Sigmoid colon (tissue), 7 donors: ENCODE data around the gene BAG1. TPM values are rescaled to one million over a fixed set of nuclear protein-coding genes. Genes with fewer than 3 reads are reported as not detected.

Source experiments
- DNase-seq: peaks from one replicate; pipeline ENCODE4 v3.0.0-alpha.2; 2019
- H3K27ac ChIP-seq, 4 donors: fragments of 200-600 bp; sonication (generic); one replicate each; pipeline ENCODE4 v1.5.1; 2016 to 2019; ENCODE audit warnings: mild to moderate bottlenecking in 1 of 4
- H3K27me3 ChIP-seq, 3 donors: fragments of 200-600 bp; sonication (generic); one replicate each; pipeline ENCODE4 v1.5.1; 2019; ENCODE audit warnings: mild to moderate bottlenecking in 1 of 3
- H3K36me3 ChIP-seq, 4 donors: fragments of 200-600 bp; sonication (generic); one replicate each; pipeline ENCODE4 v1.5.1; 2016 to 2019
- H3K4me1 ChIP-seq, 4 donors: fragments of 200-600 bp; sonication (generic); one replicate each; pipeline ENCODE4 v1.5.1; 2017 to 2019
- H3K4me3 ChIP-seq, 4 donors: fragments of 200-600 bp; sonication (generic); one replicate each; pipeline ENCODE4 v1.5.1; 2017 to 2019; ENCODE audit warnings: mild to moderate bottlenecking in 2 of 4, moderate library complexity in 1 of 4
- H3K9me3 ChIP-seq, 4 donors: fragments of 200-600 bp in 3 of 4; sonication (generic) in 3 of 4; one replicate each; pipeline versions ENCODE4 v1.5.1 to v1.6.1; 2013 to 2019
- CTCF ChIP-seq, 4 experiments: fragments of 450-650 bp in 3 of 4; fragments of 200-600 bp in 1 of 4; IDR thresholded peaks; one replicate each; pipeline ENCODE4 v1.5.1; 2016 to 2019; ENCODE audit warnings: antibody characterized with exemption in 4 of 4, mild to moderate bottlenecking in 3 of 4, moderate library complexity in 2 of 4
- EP300 ChIP-seq, 4 donors: sonication (generic); formaldehyde crosslinking; IDR thresholded peaks; one replicate each; pipeline ENCODE4 v1.6.1; 2017; ENCODE audit warnings: antibody characterized with exemption in 4 of 4
- POLR2A ChIP-seq, 2 donors: fragments of 450-650 bp; IDR thresholded peaks; one replicate each; pipeline ENCODE4 v1.6.1; 2016; ENCODE audit warnings: antibody characterized with exemption in 2 of 2, mild to moderate bottlenecking in 2 of 2, moderate library complexity in 2 of 2
- POLR2AphosphoS5 ChIP-seq, 4 donors: sonication (generic); formaldehyde crosslinking; IDR thresholded peaks; one replicate each; pipeline ENCODE4 v1.6.1; 2017; ENCODE audit warnings: antibody characterized with exemption in 4 of 4
- WGBS, 2 donors: extraction: QIAGEN DNeasy Blood & Tissue Kit; methylation state at CpG; one replicate each; pipeline ENCODE4 v1.1.7; 2013; 5-methylcytosine and 5-hydroxymethylcytosine counted together
- intact Hi-C: fragments of 100-400 bp; cut with DNase I; formaldehyde crosslinking; loops from one replicate; pipeline ENCODE4 v1.15.1; 2023
- polyA plus RNA-seq, 3 donors: library from polyadenylated mRNA; stranded (reverse); fragments of 200-250 nt; gene quantifications; one replicate each; pipeline ENCODE4 v1.2.3, GENCODE V29; 2013
- total RNA-seq, 4 donors: library from RNA; depleted of rRNA; stranded (reverse); fragments of >200 nt; gene quantifications; one replicate each; pipeline ENCODE4 v1.1.0, GENCODE V29; 2016
- donor health status: healthy with polysubstance abuse.
- donor health status: Bipolar disorder and iron deficiency.
- donor health status: healthy.

BAG1 gene
- total and polyA plus RNA-seq, 7 donors, result 93.3 to 243 (median 160) TPM

GRCh38 chr9:33264003-33264472 lies 470 bp downstream of the BAG1 start:
- TF ChIP-seq POLR2AphosphoS5 (IDR thresholded peaks at IDR 0.05), result peak in 1 of 4 donors; percentile 3
- no peak for TF ChIP-seq POLR2A (IDR thresholded peaks at IDR 0.05)
- H3K4me1 ChIP-seq, result peaks cover 0 to 38% (median 22%) of the 10 kb centered on the region in 4 donors
- WGBS, 2 donors, result 0% methylated on average over 37 of the region's 37 CpGs
- no peaks in the 10 kb centered on the region for H3K9me3 ChIP-seq
- intact Hi-C loops, result loop anchor here (1.0 kb wide), 1 partner anchor 26 kb away; the partner anchor contains the start of gene NFX1
- DNase-seq, result peak; percentile 83
- peak overlapping the region; percentile 55 to 96 (median 92) for H3K4me3 ChIP-seq
- H3K27me3 ChIP-seq, result no peaks in the 10 kb centered on the region
- H3K36me3 ChIP-seq, result peaks cover 11 to 62% (median 27%) of the 10 kb centered on the region in 4 donors
- H3K27ac ChIP-seq, result peak overlapping the region; percentile 89 to 95 (median 94)

- 1 to 7% methylated on average over 25 of the region's 25 CpGs for WGBS, 2 donors
- Histone ChIP-seq H3K27me3 (no peaks in the 10 kb centered on the region), H3K9me3 (no peaks in the 10 kb centered on the region), H3K27ac (peak overlapping the region; percentile 89 to 95 (median 94)), H3K4me3 (peak overlapping the region; percentile 55 to 96 (median 92)), H3K36me3 (peaks cover 18 to 62% (median 33%) of the 10 kb centered on the region in 4 donors), H3K4me1 (peaks cover 0 to 38% (median 22%) of the 10 kb centered on the region in 4 donors)
- intact Hi-C loops, result loop anchor here (1.0 kb wide), 1 partner anchor 27 kb away; the partner anchor contains the start of gene NFX1
- peak in 1 of 4 donors; percentile 6 for TF ChIP-seq POLR2AphosphoS5 (IDR thresholded peaks at IDR 0.05)
- no peak for TF ChIP-seq EP300 (IDR thresholded peaks at IDR 0.05)
- TF ChIP-seq POLR2A (IDR thresholded peaks at IDR 0.05), result no peak
- no peak for TF ChIP-seq CTCF (IDR thresholded peaks at IDR 0.05)
- no peak for DNase-seq
These were observed 1.1 kb downstream of the BAG1 start for GRCh38 chr9:33263131-33264002.

GRCh38 chr9:33260372-33260771 lies 4.1 kb downstream of the BAG1 start:
- intact Hi-C loops, result no loop called here

GRCh38 chr9:33257276-33257675 lies 7.2 kb downstream of the BAG1 start:
- TF ChIP-seq CTCF (IDR thresholded peaks at IDR 0.05) (no peak), POLR2A (IDR thresholded peaks at IDR 0.05) (no peak), EP300 (IDR thresholded peaks at IDR 0.05) (no peak), POLR2AphosphoS5 (IDR thresholded peaks at IDR 0.05) (no peak)
- intact Hi-C loops, result no loop called here
- no peak overlapping the region for H3K27ac ChIP-seq
- 91 to 92% methylated on average over 4 of the region's 4 CpGs for WGBS, 2 donors
- no peak overlapping the region for H3K4me3 ChIP-seq
- no peaks in the 10 kb centered on the region for H3K27me3 ChIP-seq
- H3K4me1 ChIP-seq, result no peaks in the 10 kb centered on the region
- H3K9me3 ChIP-seq, result no peaks in the 10 kb centered on the region
- H3K36me3 ChIP-seq, result peaks cover 29 to 100% (median 75%) of the 10 kb centered on the region in 4 donors
- no peak for DNase-seq

More at GRCh38 chr9:33260372-33260771, 4.1 kb downstream of the BAG1 start:
- Histone ChIP-seq H3K27ac (no peak overlapping the region), H3K9me3 (no peaks in the 10 kb centered on the region), H3K4me1 (peaks cover 0 to 15% (median 12%) of the 10 kb centered on the region in 4 donors), H3K4me3 (no peak overlapping the region), H3K27me3 (no peaks in the 10 kb centered on the region), H3K36me3 (peaks cover 24 to 69% (median 57%) of the 10 kb centered on the region in 4 donors)
- WGBS, 2 donors, result 87 to 95% methylated on average over 1 of the region's 1 CpG
- no peak for TF ChIP-seq POLR2A (IDR thresholded peaks at IDR 0.05)
- TF ChIP-seq POLR2AphosphoS5 (IDR thresholded peaks at IDR 0.05), result no peak
- no peak for TF ChIP-seq CTCF (IDR thresholded peaks at IDR 0.05)
- no peak for TF ChIP-seq EP300 (IDR thresholded peaks at IDR 0.05)
- DNase-seq, result no peak

GRCh38 chr9:33256236-33256635 lies 8.3 kb downstream of the BAG1 start:
- 89 to 94% methylated on average over 2 of the region's 2 CpGs for WGBS, 2 donors
- Histone ChIP-seq H3K36me3 (peaks cover 29 to 98% (median 71%) of the 10 kb centered on the region in 4 donors), H3K9me3 (no peaks in the 10 kb centered on the region), H3K4me3 (no peak overlapping the region), H3K27me3 (no peaks in the 10 kb centered on the region), H3K4me1 (no peaks in the 10 kb centered on the region), H3K27ac (no peak overlapping the region)
- no peak for DNase-seq
- intact Hi-C loops, result no loop called here
- TF ChIP-seq POLR2A (IDR thresholded peaks at IDR 0.05) (no peak), POLR2AphosphoS5 (IDR thresholded peaks at IDR 0.05) (no peak), CTCF (IDR thresholded peaks at IDR 0.05) (no peak), EP300 (IDR thresholded peaks at IDR 0.05) (no peak)
